ENCODE data around the gene PDF.
A peak's percentile ranks its signal among the peaks of the same experiment; 100 is the strongest.

Gene PDF

GRCh38 chr16:69326172-69326873 lies 4.1 kb downstream of the PDF start:
- H3K9ac ChIP-seq: peak overlapping the region; percentile 82; the same call in 1 of the 2 replicates
- peaks cover 88% of the 10 kb centered on the region for H3K4me1 ChIP-seq
- H3K27ac ChIP-seq: peak overlapping the region; percentile 72
- no peaks in the 10 kb centered on the region for H3K27me3 ChIP-seq
- peaks cover 89% of the 10 kb centered on the region for H4K20me1 ChIP-seq
- TF ChIP-seq Cebpa-rat (IDR thresholded peaks at IDR 0.05): no peak
- peaks cover 77% of the 10 kb centered on the region for H3K36me3 ChIP-seq
- peak overlapping the region; percentile 96 for H3K4me2 ChIP-seq
- no peaks in the 10 kb centered on the region for H3K9me3 ChIP-seq
- H3K4me3 ChIP-seq: peak overlapping the region; percentile 83; the same call in 1 of the 2 replicates

GRCh38 chr16:69325784-69326171 lies 4.6 kb downstream of the PDF start:
- peaks cover 83% of the 10 kb centered on the region for H3K36me3 ChIP-seq
- H3K27ac ChIP-seq: peak overlapping the region; percentile 22
- H3K27me3 ChIP-seq: no peaks in the 10 kb centered on the region
- 0 out of 2 replicates have a peak overlapping the region, but pooled peaks have one; percentile 83 for H3K4me3 ChIP-seq
- H3K9me3 ChIP-seq: no peaks in the 10 kb centered on the region
- peaks cover 94% of the 10 kb centered on the region for H4K20me1 ChIP-seq
- TF ChIP-seq Cebpa-rat (IDR thresholded peaks at IDR 0.05): no peak
- 0 out of 2 replicates have a peak overlapping the region, but pooled peaks have one; percentile 82 for H3K9ac ChIP-seq
- peak overlapping the region; percentile 96 for H3K4me2 ChIP-seq
- H3K4me1 ChIP-seq: peaks cover 88% of the 10 kb centered on the region

- H4K20me1 ChIP-seq: peaks cover 100% of the 10 kb centered on the region
These were observed 5.7 kb downstream of the PDF start for GRCh38 chr16:69324585-69325253.

GRCh38 chr16:69324013-69324531 lies 6.3 kb downstream of the PDF start:
- Histone ChIP-seq H3K4me1 (peaks cover 95% of the 10 kb centered on the region), H3K9ac (peak overlapping the region; percentile 27; the same call in 1 of the 2 replicates), H3K27ac (peak overlapping the region; percentile 55), H3K9me3 (no peaks in the 10 kb centered on the region), H3K4me2 (peak overlapping the region; percentile 81), H3K4me3 (no peak overlapping the region), H4K20me1 (peaks cover 100% of the 10 kb centered on the region), H3K36me3 (peaks cover 100% of the 10 kb centered on the region), H3K27me3 (no peaks in the 10 kb centered on the region)
- no peak for TF ChIP-seq Cebpa-rat (IDR thresholded peaks at IDR 0.05)

More at GRCh38 chr16:69324585-69325253, 5.7 kb downstream of the PDF start:
- no peak overlapping the region for H3K4me3 ChIP-seq
- peaks cover 93% of the 10 kb centered on the region for H3K36me3 ChIP-seq
- H3K27ac ChIP-seq: peak overlapping the region; percentile 55; the same call in 1 of the 2 replicates
- H3K4me2 ChIP-seq: peak overlapping the region; percentile 81
- no peaks in the 10 kb centered on the region for H3K27me3 ChIP-seq
- no peaks in the 10 kb centered on the region for H3K9me3 ChIP-seq
- no peak for TF ChIP-seq Cebpa-rat (IDR thresholded peaks at IDR 0.05)
- peaks cover 98% of the 10 kb centered on the region for H3K4me1 ChIP-seq
- H3K9ac ChIP-seq: peak overlapping the region; percentile 27

GRCh38 chr16:69323415-69323814 lies 7.0 kb downstream of the PDF start:
- Histone ChIP-seq H3K4me3 (no peak overlapping the region), H3K36me3 (peaks cover 100% of the 10 kb centered on the region), H3K9ac (0 out of 2 replicates have a peak overlapping the region, but pooled peaks have one; percentile 43), H3K27ac (peak overlapping the region; percentile 55), H3K27me3 (no peaks in the 10 kb centered on the region), H3K9me3 (no peaks in the 10 kb centered on the region), H4K20me1 (peaks cover 100% of the 10 kb centered on the region), H3K4me1 (peaks cover 89% of the 10 kb centered on the region), H3K4me2 (peak overlapping the region; percentile 81)
- TF ChIP-seq Cebpa-rat (IDR thresholded peaks at IDR 0.05): no peak

GRCh38 chr16:69322343-69322742 lies 8.0 kb downstream of the PDF start:
- Histone ChIP-seq H3K9ac (peak overlapping the region; percentile 43), H3K27ac (peak overlapping the region; percentile 55; the same call in 1 of the 2 replicates), H3K4me3 (peak overlapping the region; percentile 5; the same call in 1 of the 2 replicates), H3K36me3 (peaks cover 100% of the 10 kb centered on the region), H3K4me2 (peak overlapping the region; percentile 81), H3K9me3 (no peaks in the 10 kb centered on the region), H4K20me1 (peaks cover 99% of the 10 kb centered on the region), H3K4me1 (peaks cover 78% of the 10 kb centered on the region), H3K27me3 (no peaks in the 10 kb centered on the region)
- TF ChIP-seq Cebpa-rat (IDR thresholded peaks at IDR 0.05): no peak

GRCh38 chr16:69321080-69321479 lies 9.3 kb downstream of the PDF start:
- Histone ChIP-seq H3K4me3 (peak overlapping the region; percentile 44; the same call in 1 of the 2 replicates), H3K9me3 (no peaks in the 10 kb centered on the region), H3K4me1 (peaks cover 66% of the 10 kb centered on the region), H3K36me3 (peaks cover 100% of the 10 kb centered on the region), H3K9ac (peak overlapping the region; percentile 33), H3K27me3 (no peaks in the 10 kb centered on the region), H4K20me1 (peaks cover 99% of the 10 kb centered on the region), H3K4me2 (peak overlapping the region; percentile 81), H3K27ac (peak overlapping the region; percentile 60)
- no peak for TF ChIP-seq Cebpa-rat (IDR thresholded peaks at IDR 0.05)

GRCh38 chr16:69320740-69321073 lies 9.7 kb downstream of the PDF start:
- no peak for TF ChIP-seq Cebpa-rat (IDR thresholded peaks at IDR 0.05)
- peaks cover 100% of the 10 kb centered on the region for H3K36me3 ChIP-seq

GRCh38 chr16:69319826-69320739 lies 10.3 kb downstream of the PDF start:
- Histone ChIP-seq H3K4me1 (peaks cover 56% of the 10 kb centered on the region), H4K20me1 (peaks cover 99% of the 10 kb centered on the region), H3K27ac (peak overlapping the region; percentile 60), H3K4me3 (peak overlapping the region; percentile 44; the same call in 1 of the 2 replicates), H3K9me3 (no peaks in the 10 kb centered on the region), H3K9ac (peak overlapping the region; percentile 33), H3K4me2 (peak overlapping the region; percentile 81), H3K27me3 (no peaks in the 10 kb centered on the region), H3K36me3 (peaks cover 100% of the 10 kb centered on the region)
- no peak for TF ChIP-seq Cebpa-rat (IDR thresholded peaks at IDR 0.05)

More at GRCh38 chr16:69320740-69321073, 9.7 kb downstream of the PDF start:
- Histone ChIP-seq H3K4me1 (peaks cover 62% of the 10 kb centered on the region), H3K9me3 (no peaks in the 10 kb centered on the region), H3K9ac (peak overlapping the region; percentile 33), H3K27ac (peak overlapping the region; percentile 60), H3K4me2 (peak overlapping the region; percentile 81), H3K27me3 (no peaks in the 10 kb centered on the region), H3K4me3 (peak overlapping the region; percentile 44; the same call in 1 of the 2 replicates), H4K20me1 (peaks cover 99% of the 10 kb centered on the region)

Data from BLaER1 (cell line).